Stimulated activated naive CD8-positive, alpha-beta T cell treated with anti-CD3 and anti-CD28 coated beads, Interleukin-15, Interleukin-2, amounts not matched to agents 100 ng/mL and 50 ng/mL, for 24 hours (primary cell): ENCODE measurements around the gene RPS25.
"Not testable (repeated sequence)": the region's sequence is repeated elsewhere in the genome, so short reads cannot be mapped to it uniquely, and the experiment has no call there.

Experiments used
- H3K27ac Mint-ChIP-seq: one replicate; pipeline ENCODE4 v1.8.0; 2021; ENCODE audit warnings: mild to moderate bottlenecking, mixed read lengths
- H3K27me3 Mint-ChIP-seq: one replicate; pipeline ENCODE4 v1.8.0; 2021; ENCODE audit warnings: mixed read lengths
- H3K36me3 Mint-ChIP-seq: one replicate; pipeline ENCODE4 v1.8.0; 2021; ENCODE audit warnings: low read depth, mixed read lengths
- H3K4me1 Mint-ChIP-seq: one replicate; pipeline ENCODE4 v1.8.0; 2021; ENCODE audit warnings: low read depth, mixed read lengths
- H3K4me3 Mint-ChIP-seq: one replicate; pipeline ENCODE4 v1.8.0; 2021; ENCODE audit warnings: mild to moderate bottlenecking, mixed read lengths
- H3K9me3 Mint-ChIP-seq: one replicate; pipeline ENCODE4 v1.8.0; 2021; ENCODE audit warnings: mixed read lengths

The RPS25 gene

GRCh38 chr11:119014209-119014924 lies 3.8 kb downstream of the RPS25 start:
- H3K36me3 Mint-ChIP-seq, result peaks cover 69% of the 10 kb centered on the region
- H3K27ac Mint-ChIP-seq, result peak overlapping the region; percentile 71
- no peak overlapping the region for H3K4me3 Mint-ChIP-seq
- no peaks in the 10 kb centered on the region for H3K27me3 Mint-ChIP-seq
- peaks cover 38% of the 10 kb centered on the region for H3K4me1 Mint-ChIP-seq
- no peaks in the 10 kb centered on the region for H3K9me3 Mint-ChIP-seq

DNA sequence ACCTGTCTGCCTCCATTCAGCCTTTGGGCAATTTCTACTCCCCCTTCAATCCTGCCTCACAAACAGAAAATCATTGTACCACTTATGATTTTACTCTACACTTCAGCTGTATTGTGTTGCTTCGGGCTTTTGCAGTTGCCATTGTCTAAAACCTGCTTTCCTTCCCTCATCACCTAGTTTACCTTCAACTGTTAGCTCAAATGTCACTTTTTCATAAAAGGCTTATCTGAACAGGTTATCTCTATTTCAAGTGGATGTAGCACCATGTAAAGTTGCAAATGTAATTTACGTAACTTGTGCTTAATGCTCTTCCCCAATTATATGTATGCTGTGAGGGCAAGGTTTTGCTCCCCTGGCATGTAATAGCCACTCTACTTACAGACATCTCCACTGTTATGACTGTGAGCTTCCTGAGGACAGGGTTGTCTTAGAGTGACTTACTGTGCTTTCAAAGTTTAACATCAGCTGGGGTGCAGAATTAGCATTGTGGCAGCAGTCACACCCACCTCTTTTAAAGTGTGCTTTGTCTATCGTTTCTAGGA lies 5.4 kb downstream of the RPS25 start:
- Mint-ChIP-seq H3K36me3 (peaks cover 73% of the 10 kb centered on the region), H3K4me1 (peaks cover 34% of the 10 kb centered on the region), H3K27ac (peak overlapping the region; percentile 1), H3K4me3 (no peak overlapping the region), H3K27me3 (no peaks in the 10 kb centered on the region), H3K9me3 (no peaks in the 10 kb centered on the region)

DNA sequence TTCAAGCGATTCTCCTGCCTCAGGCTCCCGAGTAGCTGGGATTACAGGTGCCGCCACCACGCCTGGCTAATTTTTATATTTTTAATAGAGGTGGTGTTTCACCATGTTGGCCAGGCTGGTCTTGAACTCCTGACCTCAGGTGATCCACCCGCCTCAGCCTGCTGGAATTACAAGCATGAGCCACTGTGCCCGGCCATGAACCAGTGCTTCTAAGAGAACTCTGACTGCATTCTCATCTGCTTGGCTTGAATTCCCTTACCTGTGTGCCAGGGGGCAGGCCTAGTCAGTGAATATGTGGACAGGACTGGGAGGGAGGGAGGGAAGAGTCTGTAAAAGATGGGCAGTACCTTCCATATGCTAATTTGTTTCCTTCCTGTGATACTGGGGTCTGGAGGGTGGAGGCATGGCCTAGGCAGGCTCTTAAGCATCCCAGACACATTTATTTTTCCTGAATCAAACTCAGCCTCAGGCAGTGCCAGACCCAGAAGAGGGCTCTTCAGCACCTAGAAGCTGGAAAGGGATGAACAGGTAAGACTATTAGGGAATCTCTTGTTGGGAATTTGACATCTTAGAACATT lies 6.6 kb downstream of the RPS25 start:
- Mint-ChIP-seq H3K36me3 (peaks cover 71% of the 10 kb centered on the region), H3K27ac (no peak overlapping the region), H3K4me1 (peaks cover 33% of the 10 kb centered on the region), H3K4me3 (no peak overlapping the region), H3K27me3 (no peaks in the 10 kb centered on the region), H3K9me3 (no peaks in the 10 kb centered on the region)

GRCh38 chr11:119006656-119007055 lies 11.5 kb downstream of the RPS25 start:
- Mint-ChIP-seq H3K4me3 (no peak overlapping the region), H3K9me3 (no peaks in the 10 kb centered on the region), H3K36me3 (peaks cover 56% of the 10 kb centered on the region), H3K27me3 (no peaks in the 10 kb centered on the region), H3K27ac (peak overlapping the region; percentile 32), H3K4me1 (peaks cover 10% of the 10 kb centered on the region)

GRCh38 chr11:119000906-119001305 lies 17.2 kb downstream of the RPS25 start:
- no peaks in the 10 kb centered on the region for H3K27me3 Mint-ChIP-seq
- H3K4me1 Mint-ChIP-seq, result peaks cover 45% of the 10 kb centered on the region
- H3K27ac Mint-ChIP-seq, result no peak overlapping the region
- H3K4me3 Mint-ChIP-seq, result peak overlapping the region; percentile 14
- H3K36me3 Mint-ChIP-seq, result peaks cover 61% of the 10 kb centered on the region
- H3K9me3 Mint-ChIP-seq, result no peaks in the 10 kb centered on the region

DNA sequence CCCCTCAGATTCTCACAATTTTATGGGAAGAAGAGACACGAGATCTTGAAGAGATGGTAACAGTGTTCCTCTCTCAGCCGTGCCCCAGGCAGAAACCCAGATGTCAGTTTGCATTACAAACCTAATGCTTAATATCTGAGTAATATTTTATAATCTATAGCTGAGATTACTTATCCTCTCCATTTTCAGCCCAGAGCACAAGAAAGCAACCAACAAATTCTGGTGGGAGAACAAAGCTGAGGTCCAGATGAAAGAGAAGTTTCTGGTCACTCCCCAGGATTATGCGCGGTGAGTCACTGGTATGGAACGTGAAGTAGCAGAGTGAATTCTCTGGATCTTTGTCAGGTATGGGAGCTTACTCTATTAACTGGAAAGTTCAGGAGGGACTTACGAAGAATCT lies 19.3 kb downstream of the RPS25 start:
- Mint-ChIP-seq H3K36me3 (peaks cover 55% of the 10 kb centered on the region), H3K4me3 (peak overlapping the region; percentile 95), H3K9me3 (no peaks in the 10 kb centered on the region), H3K4me1 (peaks cover 44% of the 10 kb centered on the region), H3K27ac (peak overlapping the region; percentile 95), H3K27me3 (no peaks in the 10 kb centered on the region)

- peaks cover 52% of the 10 kb centered on the region for H3K36me3 Mint-ChIP-seq
- H3K4me1 Mint-ChIP-seq, result peaks cover 44% of the 10 kb centered on the region
These were observed 19.8 kb downstream of the RPS25 start for GRCh38 chr11:118998388-118998717.

GRCh38 chr11:118997627-118998387 lies 20.3 kb downstream of the RPS25 start, which contains the start of gene CENATAC:
Gene CENATAC (plus strand): TSS chr11:118998138. CDS start chr11:118998198, 60 bp downstream.
- H3K27me3 Mint-ChIP-seq, result no peaks in the 10 kb centered on the region
- peaks cover 47% of the 10 kb centered on the region for H3K36me3 Mint-ChIP-seq
- peaks cover 44% of the 10 kb centered on the region for H3K4me1 Mint-ChIP-seq
- H3K27ac Mint-ChIP-seq, result peak within 1 kb of the TSS; percentile 98
- peak within 1 kb of the TSS; percentile 95 for H3K4me3 Mint-ChIP-seq
- no peaks in the 10 kb centered on the region for H3K9me3 Mint-ChIP-seq

More at GRCh38 chr11:118998388-118998717, 19.8 kb downstream of the RPS25 start:
- H3K9me3 Mint-ChIP-seq, result no peaks in the 10 kb centered on the region
- peak overlapping the region; percentile 95 for H3K4me3 Mint-ChIP-seq
- no peaks in the 10 kb centered on the region for H3K27me3 Mint-ChIP-seq
- peak overlapping the region; percentile 95 for H3K27ac Mint-ChIP-seq

- Mint-ChIP-seq H3K4me3 (peak overlapping the region; percentile 95), H3K27ac (peak overlapping the region; percentile 98), H3K36me3 (peaks cover 40% of the 10 kb centered on the region), H3K4me1 (peaks cover 44% of the 10 kb centered on the region), H3K9me3 (no peaks in the 10 kb centered on the region), H3K27me3 (no peaks in the 10 kb centered on the region)
These were observed 21.1 kb downstream of the RPS25 start for GRCh38 chr11:118996926-118997626.

DNA sequence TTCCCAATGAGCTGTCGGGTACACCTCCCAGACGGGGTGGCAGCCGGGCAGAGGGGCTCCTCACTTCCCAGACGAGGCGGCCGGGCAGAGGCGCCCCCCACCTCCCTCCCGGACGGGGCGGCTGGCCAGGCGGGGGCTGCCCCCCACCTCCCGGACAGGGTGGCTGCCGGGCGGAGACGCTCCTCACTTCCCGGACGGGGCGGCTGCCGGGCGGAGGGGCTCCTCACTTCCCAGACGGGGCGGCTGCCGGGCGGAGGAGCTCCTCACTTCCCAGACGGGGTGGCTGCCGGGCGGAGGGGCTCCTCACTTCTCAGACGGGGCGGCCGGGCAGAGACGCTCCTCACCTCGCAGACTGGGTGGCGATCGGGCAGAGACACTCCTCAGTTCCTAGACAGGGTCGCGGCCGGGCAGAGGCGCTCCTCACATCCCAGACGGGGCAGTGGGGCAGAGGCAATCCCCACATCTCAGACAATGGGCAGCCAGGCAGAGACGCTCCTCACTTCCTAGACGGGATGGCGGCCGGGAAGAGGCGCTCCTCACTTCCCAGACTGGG lies 26.6 kb downstream of the RPS25 start:
- H3K9me3 Mint-ChIP-seq, H3K27me3 Mint-ChIP-seq, H3K27ac Mint-ChIP-seq, H3K4me1 Mint-ChIP-seq, H3K4me3 Mint-ChIP-seq: not testable (repeated sequence)
- peaks cover 12% of the 10 kb centered on the region for H3K36me3 Mint-ChIP-seq

- H3K27me3 Mint-ChIP-seq, result no peaks in the 10 kb centered on the region
- H3K27ac Mint-ChIP-seq, result no peak overlapping the region
- H3K4me1 Mint-ChIP-seq, result no peaks in the 10 kb centered on the region
- peaks cover 5% of the 10 kb centered on the region for H3K36me3 Mint-ChIP-seq
- H3K9me3 Mint-ChIP-seq, result no peaks in the 10 kb centered on the region
- no peak overlapping the region for H3K4me3 Mint-ChIP-seq
These were observed 29.9 kb downstream of the RPS25 start for GRCh38 chr11:118988280-118988679.

- H3K27ac Mint-ChIP-seq, result no peak overlapping the region
- no peaks in the 10 kb centered on the region for H3K4me1 Mint-ChIP-seq
- no peaks in the 10 kb centered on the region for H3K36me3 Mint-ChIP-seq
- H3K9me3 Mint-ChIP-seq, result no peaks in the 10 kb centered on the region
- H3K4me3 Mint-ChIP-seq, result no peak overlapping the region
- H3K27me3 Mint-ChIP-seq, result no peaks in the 10 kb centered on the region
These were observed 33.3 kb downstream of the RPS25 start for GRCh38 chr11:118984825-118985224.

- H3K27ac Mint-ChIP-seq, H3K4me1 Mint-ChIP-seq, H3K4me3 Mint-ChIP-seq, H3K27me3 Mint-ChIP-seq, H3K36me3 Mint-ChIP-seq, H3K9me3 Mint-ChIP-seq: not testable (repeated sequence)
These were observed 33.8 kb downstream of the RPS25 start for GRCh38 chr11:118984337-118984736.

DNA sequence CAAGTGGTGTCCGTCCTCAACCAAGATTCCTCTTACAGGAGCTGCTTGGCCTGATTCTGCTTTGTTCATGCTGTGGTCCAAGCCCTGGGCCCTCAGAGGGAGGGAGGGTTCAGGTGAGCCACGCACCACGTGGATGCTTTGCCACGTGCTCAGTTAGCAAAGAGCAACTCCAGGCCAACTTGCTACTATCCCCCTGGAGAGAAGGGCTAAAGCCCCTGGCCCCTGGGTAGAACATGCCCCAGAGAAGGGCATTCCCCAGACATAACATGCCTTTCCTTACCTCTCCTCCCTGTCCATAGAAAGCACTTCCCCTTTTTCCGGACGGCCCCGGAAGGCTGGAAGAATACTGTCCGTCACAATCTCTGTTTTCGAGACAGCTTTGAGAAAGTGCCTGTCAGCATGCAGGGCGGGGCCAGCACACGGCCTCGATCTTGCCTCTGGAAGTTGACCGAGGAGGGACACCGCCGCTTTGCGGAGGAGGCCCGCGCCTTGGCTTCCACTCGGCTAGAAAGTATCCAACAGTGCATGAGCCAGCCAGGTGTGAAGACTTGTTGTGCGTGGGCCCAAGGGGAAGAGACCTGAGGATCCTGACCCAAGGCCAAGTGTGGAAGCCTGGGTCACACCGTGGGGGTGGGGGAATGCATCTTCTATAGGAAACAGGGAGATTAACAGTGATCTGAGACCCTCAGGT lies 37.8 kb downstream of the RPS25 start:
- Mint-ChIP-seq H3K27ac (no peak overlapping the region), H3K27me3 (peaks cover 3% of the 10 kb centered on the region), H3K4me1 (no peaks in the 10 kb centered on the region)

More for the DNA sequence above, 37.8 kb downstream of the RPS25 start:
- Mint-ChIP-seq H3K36me3 (no peaks in the 10 kb centered on the region), H3K9me3 (no peaks in the 10 kb centered on the region), H3K4me3 (no peak overlapping the region)
